SK-N-MC (cell line): ENCODE data around the gene SCGB1C1.
"Not testable (repeated sequence)": the region's sequence is repeated elsewhere in the genome, so short reads cannot be mapped to it uniquely, and the experiment has no call there.

Source experiments
- DNase-seq: peaks from one replicate; pipeline ENCODE4 v3.0.0-alpha.2; 2011; ENCODE audit warnings: low read depth, low spot score
- H3K27ac ChIP-seq: fragments of 200-600 bp; sonication (generic); 2 replicates; pipeline ENCODE4 v1.5.1; 2016; ENCODE audit warnings: mixed run types
- H3K36me3 ChIP-seq: fragments of 200-600 bp; sonication (generic); 2 replicates; pipeline ENCODE4 v1.6.1; 2017; ENCODE audit warnings: antibody characterized with exemption, low read length, mixed read lengths; ENCODE audit not compliant: insufficient read depth
- H3K4me3 ChIP-seq: fragments of 200-600 bp; sonication (generic); 2 replicates; pipeline ENCODE4 v1.5.1; 2016
- H3K9ac ChIP-seq: fragments of 200-600 bp; sonication (generic); 2 replicates; pipeline ENCODE4 v1.8.0; 2017; ENCODE audit warnings: mixed run types, mixed read lengths; ENCODE audit not compliant: insufficient read length
- H3K9me3 ChIP-seq: fragments of 200-600 bp; sonication (generic); 2 replicates; pipeline ENCODE4 v1.6.1; 2017; ENCODE audit warnings: low read depth, mild to moderate bottlenecking, antibody characterized with exemption, low read length, moderate library complexity, mixed read lengths
- EZH2 ChIP-seq: fragments of 200-600 bp; sonication (generic); IDR thresholded peaks from one replicate; pipeline ENCODE4 v1.6.1; 2017; ENCODE audit warnings: antibody characterized with exemption
- FOXP2 ChIP-seq: optimal IDR thresholded peaks from 2 replicates; pipeline ENCODE3; 2011; ENCODE audit warnings: mild to moderate bottlenecking, moderate library complexity; ENCODE audit not compliant: insufficient read depth; ENCODE audit errors: extremely low read length, control extremely low read depth
- POLR2AphosphoS5 ChIP-seq: IDR thresholded peaks from 2 replicates; pipeline ENCODE4 v1.6.1; 2012; ENCODE audit warnings: mild to moderate bottlenecking, low read depth, low read length, borderline replicate concordance

SCGB1C1 gene

GRCh38 chr11:192674-193128, at the start of gene SCGB1C1:
Gene SCGB1C1, plus strand, starts transcription at chr11:193078. Its CDS starts 22 bp downstream, at chr11:193100.
- not testable (repeated sequence) for H3K36me3 ChIP-seq, H3K9ac ChIP-seq, H3K9me3 ChIP-seq, DNase-seq, H3K27ac ChIP-seq, H3K4me3 ChIP-seq

DNA sequence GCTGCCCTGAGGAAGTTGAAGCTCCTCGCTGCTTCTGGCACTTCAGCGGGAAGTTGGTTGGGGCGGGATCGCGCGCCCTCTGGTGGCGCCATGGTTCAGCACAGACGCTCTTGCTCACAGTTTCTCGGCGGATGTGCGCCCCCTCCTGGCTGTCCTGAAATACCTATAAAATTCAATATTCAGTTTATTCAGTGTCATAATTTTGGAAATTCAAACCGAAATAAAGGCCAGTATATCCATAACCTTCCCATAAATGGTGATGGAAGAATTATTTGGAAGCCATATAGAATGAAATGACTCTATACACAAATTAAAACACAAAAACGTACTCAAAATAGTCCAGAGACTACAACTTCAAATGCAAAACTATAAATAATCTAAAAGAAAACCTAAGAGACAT, 12.6 kb upstream of the SCGB1C1 start:
- H3K9me3 ChIP-seq, H3K36me3 ChIP-seq, DNase-seq, H3K9ac ChIP-seq, H3K27ac ChIP-seq, H3K4me3 ChIP-seq: not testable (repeated sequence)

GRCh38 chr11:189200-189783, 3.6 kb upstream of the SCGB1C1 start:
- DNase-seq, H3K4me3 ChIP-seq, H3K36me3 ChIP-seq, H3K9me3 ChIP-seq, H3K27ac ChIP-seq, H3K9ac ChIP-seq: not testable (repeated sequence)

GRCh38 chr11:189843-190311, 3.0 kb upstream of the SCGB1C1 start:
- H3K4me3 ChIP-seq, H3K9ac ChIP-seq, DNase-seq, H3K36me3 ChIP-seq, H3K9me3 ChIP-seq, H3K27ac ChIP-seq: not testable (repeated sequence)

GRCh38 chr11:190546-190945, 2.3 kb upstream of the SCGB1C1 start:
- not testable (repeated sequence) for H3K36me3 ChIP-seq, H3K9ac ChIP-seq, H3K9me3 ChIP-seq, H3K27ac ChIP-seq, DNase-seq, H3K4me3 ChIP-seq

DNA sequence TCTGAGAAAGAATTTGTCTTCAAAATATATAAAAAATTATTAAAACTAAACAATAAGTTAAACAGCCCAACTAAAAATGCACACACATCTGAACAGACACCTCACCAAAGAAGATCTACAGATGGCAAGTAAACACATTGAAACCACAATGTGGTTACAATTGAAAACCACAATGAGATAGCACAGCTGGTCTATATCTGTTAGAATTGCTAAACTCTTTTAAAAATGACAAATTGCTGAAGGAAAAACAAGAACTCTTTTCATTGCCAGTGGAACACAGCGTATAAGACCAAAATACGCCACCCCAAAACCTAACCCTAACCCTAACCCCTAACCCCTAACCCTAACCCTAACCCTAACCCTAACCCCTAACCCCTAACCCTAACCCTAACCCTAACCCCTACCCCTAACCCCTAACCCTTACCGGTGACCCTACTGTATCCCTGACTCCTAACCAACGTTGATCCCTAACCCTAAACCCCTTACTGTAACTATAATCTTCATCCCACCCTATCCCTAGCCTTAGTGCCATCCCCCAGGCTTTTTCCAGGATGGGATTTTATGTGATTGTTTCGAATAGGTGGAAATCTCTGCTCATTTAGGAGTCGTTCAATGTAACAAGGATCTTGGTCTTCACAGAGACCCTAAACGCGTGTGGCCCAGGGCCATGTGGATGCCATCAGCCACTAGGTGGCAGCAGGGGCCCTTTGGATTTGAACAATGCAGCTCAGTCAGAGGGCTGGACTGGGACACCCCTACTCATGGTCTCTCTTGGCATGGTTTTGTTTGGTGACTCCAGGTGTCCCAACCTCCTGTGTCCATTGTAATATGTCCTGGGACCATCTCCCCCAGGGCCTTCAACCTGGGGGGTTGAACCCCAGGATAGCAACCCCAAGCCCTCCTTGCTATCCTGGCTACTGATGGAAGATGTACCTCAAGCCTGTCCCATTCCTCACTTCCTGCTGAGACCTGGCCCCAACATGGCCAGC, 1.1 kb upstream of the SCGB1C1 start:
- not testable (repeated sequence) for H3K36me3 ChIP-seq, H3K9ac ChIP-seq, H3K4me3 ChIP-seq, H3K9me3 ChIP-seq, H3K27ac ChIP-seq, DNase-seq

DNA sequence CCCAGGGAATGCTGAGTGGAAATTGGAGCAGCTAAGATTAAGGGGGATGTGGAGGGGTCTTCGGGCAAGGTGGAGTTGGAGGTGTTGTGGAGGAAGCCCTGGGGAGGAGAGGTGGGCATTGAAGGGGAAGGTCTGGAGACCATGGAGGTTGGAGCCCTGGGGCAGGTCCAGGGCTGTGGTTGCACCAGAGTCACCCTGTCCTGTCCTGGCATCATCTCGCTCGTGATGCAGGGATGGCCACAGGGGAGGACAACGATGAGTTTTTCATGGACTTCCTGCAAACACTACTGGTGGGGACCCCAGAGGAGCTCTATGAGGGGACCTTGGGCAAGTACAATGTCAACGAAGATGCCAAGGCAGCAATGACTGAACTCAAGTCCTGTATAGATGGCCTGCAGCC, 603 bp downstream of the SCGB1C1 start:
- H3K36me3 ChIP-seq, H3K27ac ChIP-seq, H3K4me3 ChIP-seq, H3K9me3 ChIP-seq, H3K9ac ChIP-seq, DNase-seq: not testable (repeated sequence)

DNA sequence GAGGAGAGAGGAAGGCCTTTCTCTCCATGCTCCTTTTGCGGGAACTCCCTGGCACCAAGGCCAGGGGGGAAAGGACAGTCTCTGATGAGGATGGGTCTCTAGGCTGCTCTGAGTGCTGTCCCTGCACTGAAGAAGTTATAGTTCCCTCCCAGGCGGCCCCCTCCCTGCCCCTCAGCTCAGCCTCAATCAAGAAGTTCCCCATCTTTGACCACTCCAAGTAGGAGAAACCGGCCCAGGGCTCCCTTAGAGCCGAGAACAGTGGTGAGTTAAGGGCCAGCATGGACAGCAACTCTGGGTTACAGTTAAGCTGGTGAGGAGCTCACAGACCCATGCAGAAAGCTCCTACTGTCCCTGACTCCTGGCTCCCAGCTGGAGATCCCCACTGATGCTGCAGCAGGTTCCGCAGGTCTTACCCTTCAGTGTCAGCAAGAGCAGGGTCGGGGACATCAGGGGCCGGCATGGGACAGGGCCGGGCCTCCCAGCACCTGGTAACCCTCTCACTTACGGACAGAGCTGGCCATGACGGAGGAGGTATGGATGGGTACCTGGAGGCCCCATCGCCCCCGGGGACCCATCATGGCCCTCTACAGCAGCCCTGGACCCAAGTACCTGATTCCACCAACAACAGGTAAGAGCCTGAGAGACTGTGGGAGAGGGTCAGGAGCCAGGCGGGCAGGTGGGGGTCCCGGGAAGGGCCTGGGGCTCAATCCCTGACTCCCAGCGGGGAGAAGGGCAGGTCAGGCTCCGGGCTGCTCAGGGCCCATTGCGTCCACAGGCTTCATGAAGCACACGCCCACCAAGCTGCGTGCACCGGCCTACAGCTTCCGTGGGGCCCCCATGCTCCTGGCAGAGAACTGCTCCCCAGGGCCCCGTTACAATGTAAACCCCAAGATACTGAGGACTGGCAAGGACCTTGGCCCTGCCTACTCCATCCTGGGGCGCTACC, 4.2 kb downstream of the SCGB1C1 start:
- no peak overlapping the region for H3K27ac ChIP-seq
- TF ChIP-seq FOXP2: no peak
- no peak for TF ChIP-seq POLR2AphosphoS5
- no peak for TF ChIP-seq EZH2
- H3K36me3 ChIP-seq: no peaks in the 10 kb centered on the region
- H3K9ac ChIP-seq: no peak overlapping the region
- DNase-seq: no peak
- no peaks in the 10 kb centered on the region for H3K9me3 ChIP-seq
- H3K4me3 ChIP-seq: no peak overlapping the region

- DNase-seq: no peak
- H3K36me3 ChIP-seq: no peaks in the 10 kb centered on the region
- no peaks in the 10 kb centered on the region for H3K9me3 ChIP-seq
- TF ChIP-seq EZH2: no peak
- no peak for TF ChIP-seq POLR2AphosphoS5
- no peak for TF ChIP-seq FOXP2
- H3K27ac ChIP-seq: no peak overlapping the region
- no peak overlapping the region for H3K4me3 ChIP-seq
- no peak overlapping the region for H3K9ac ChIP-seq
Observed at GRCh38 chr11:197741-198235, 4.9 kb downstream of the SCGB1C1 start.
